PFSK-1 (cell line): ENCODE data around the gene NR2E1.

Experiments
- FOXP2 ChIP-seq: optimal IDR thresholded peaks from 2 replicates; pipeline ENCODE3; 2011; ENCODE audit warnings: borderline replicate concordance, control low read depth, inconsistent platforms; ENCODE audit not compliant: insufficient read depth; ENCODE audit errors: extremely low read length, extremely low read depth
- POLR2AphosphoS5 ChIP-seq: IDR thresholded peaks from 2 replicates; pipeline ENCODE4 v1.6.1; 2012; ENCODE audit warnings: low read depth, mild to moderate bottlenecking, control low read depth, low read length, moderate library complexity
- REST ChIP-seq, 2 experiments: IDR thresholded peaks; 2 replicates each; pipeline versions ENCODE4 v1.6.1 to v1.8.0; 2011 to 2012; ENCODE audit warnings: low read depth in 2 of 2, low read length in 2 of 2, control low read depth in 1 of 2, inconsistent platforms in 1 of 2, mild to moderate bottlenecking in 1 of 2, moderate library complexity in 1 of 2; ENCODE audit not compliant: insufficient read depth in 1 of 2
- SIN3A ChIP-seq: IDR thresholded peaks from 2 replicates; pipeline ENCODE4 v1.6.1; 2012; ENCODE audit warnings: mild to moderate bottlenecking, low read length, moderate library complexity, borderline replicate concordance; ENCODE audit not compliant: insufficient read depth
- TAF1 ChIP-seq: IDR thresholded peaks from 2 replicates; pipeline ENCODE4 v1.6.1; 2012; ENCODE audit warnings: low read length, control low read depth, borderline replicate concordance; ENCODE audit not compliant: insufficient read depth

The NR2E1 gene

DNA sequence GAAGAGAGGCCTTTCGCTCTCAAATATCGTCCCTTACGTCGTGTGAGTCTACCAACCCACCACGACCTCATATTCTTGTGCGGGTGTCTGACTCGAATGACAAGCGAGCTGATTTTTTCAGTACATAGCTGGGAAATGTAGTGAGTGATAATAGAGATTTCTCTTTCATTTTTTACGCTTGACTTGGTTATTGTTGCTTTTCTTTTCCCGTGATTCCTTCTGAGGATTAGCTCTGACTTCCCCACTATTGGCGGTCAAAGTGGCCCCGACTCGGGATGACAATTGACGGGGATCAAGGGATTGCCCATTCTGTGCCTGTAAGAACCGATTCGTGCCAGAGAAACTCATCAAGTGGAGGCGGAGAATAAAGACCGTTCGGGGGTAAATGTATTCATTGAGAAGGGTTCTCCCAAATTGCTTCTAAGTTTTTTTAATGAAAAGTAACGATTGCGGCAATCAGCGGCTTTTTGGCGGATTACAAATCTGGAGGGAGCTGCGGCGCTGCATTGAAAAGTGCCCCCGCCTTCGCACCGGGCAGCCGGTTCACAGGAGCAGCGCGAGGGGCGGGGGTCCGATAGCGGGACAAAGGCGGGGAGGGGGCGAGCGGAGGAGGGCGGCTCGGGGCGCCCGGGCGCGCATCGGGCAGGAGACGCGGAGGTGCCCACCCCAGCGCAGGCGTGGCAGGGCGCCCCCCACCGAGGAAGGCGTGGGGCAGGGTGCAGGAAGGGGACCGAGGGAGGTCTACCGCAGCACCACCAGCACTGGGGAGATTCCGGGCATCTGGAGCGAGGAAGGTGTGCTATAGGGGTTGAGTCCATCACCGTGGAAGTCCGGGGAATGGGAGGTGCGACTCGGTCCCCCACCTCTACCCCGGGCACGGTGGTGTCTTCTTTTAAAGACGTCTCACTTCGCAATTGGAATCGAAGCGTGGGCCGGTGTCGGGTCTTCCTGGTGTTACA lies 46.7 kb upstream of the NR2E1 start:
- TF ChIP-seq SIN3A = no peak
- TF ChIP-seq POLR2AphosphoS5 = no peak
- TF ChIP-seq TAF1 = no peak
- no peak for TF ChIP-seq FOXP2
- TF ChIP-seq REST (IDR thresholded peaks at IDR 0.05; ENCODE audit: insufficient read depth in 1 of 2, low read depth in 2 of 2, low read length in 2 of 2) = no peak

DNA sequence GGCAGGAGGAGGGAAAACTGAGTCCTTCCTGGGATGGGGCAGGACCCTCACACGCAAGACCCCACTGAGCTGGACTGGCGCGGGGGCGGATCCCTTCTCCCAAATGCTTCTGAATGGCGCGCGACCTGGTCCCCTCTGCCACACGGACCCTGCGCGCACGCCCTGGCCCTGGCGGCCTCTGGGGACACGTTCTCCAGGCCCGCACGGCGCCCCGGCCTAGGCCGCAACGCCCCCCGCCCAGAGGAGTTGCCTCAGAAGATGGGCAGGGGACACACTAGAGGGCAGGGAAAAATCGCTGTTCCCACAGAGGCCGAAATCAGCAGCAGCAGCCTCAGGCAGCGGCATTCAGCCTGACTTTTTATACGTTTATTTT lies 46.1 kb upstream of the NR2E1 start:
- TF ChIP-seq TAF1 = no peak
- no peak for TF ChIP-seq SIN3A
- TF ChIP-seq POLR2AphosphoS5 = no peak
- no peak for TF ChIP-seq FOXP2
- TF ChIP-seq REST (IDR thresholded peaks at IDR 0.05; ENCODE audit: insufficient read depth in 1 of 2, low read depth in 2 of 2, low read length in 2 of 2) = no peak

DNA sequence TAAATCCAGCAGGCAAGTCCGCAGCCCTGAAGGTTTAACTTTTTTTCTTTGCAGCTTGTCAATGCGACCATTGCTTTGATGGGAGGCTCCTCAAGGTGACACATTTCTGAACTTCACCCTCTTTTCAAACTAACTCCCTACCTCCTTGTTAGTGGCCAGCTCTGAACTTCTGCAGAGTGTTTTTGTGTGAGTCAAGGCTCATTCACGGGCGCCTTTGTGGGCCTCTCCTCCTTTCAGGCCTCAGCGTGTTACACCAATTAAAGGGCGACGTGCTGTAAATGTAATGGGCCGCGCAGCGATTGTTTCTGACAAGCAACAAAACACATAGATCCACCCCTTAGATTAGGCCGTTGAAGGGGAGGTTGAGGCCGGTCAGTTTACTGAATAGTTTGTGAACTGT lies 45.5 kb upstream of the NR2E1 start:
- TF ChIP-seq TAF1 = no peak
- TF ChIP-seq REST (IDR thresholded peaks at IDR 0.05; ENCODE audit: insufficient read depth in 1 of 2, low read depth in 2 of 2, low read length in 2 of 2) = no peak
- no peak for TF ChIP-seq SIN3A
- no peak for TF ChIP-seq POLR2AphosphoS5
- TF ChIP-seq FOXP2 = no peak

GRCh38 chr6:108121612-108122011 lies 44.2 kb upstream of the NR2E1 start:
- TF ChIP-seq TAF1 = no peak
- no peak for TF ChIP-seq FOXP2
- no peak for TF ChIP-seq REST (IDR thresholded peaks at IDR 0.05; ENCODE audit: insufficient read depth in 1 of 2, low read depth in 2 of 2, low read length in 2 of 2)
- TF ChIP-seq POLR2AphosphoS5 = no peak
- TF ChIP-seq SIN3A = no peak
